GOT3 (cell line): ENCODE measurements around the gene FYN.

Experiments used
- DNase-seq: peaks from one replicate; lab custom pipeline; 2025; ENCODE audit warnings: mixed read lengths; lab: John Stamatoyannopoulos, UW

FYN gene

GRCh38 chr6:111806561-111807497 is 66.4 kb downstream of the FYN start:
- no peak for DNase-seq

DNA sequence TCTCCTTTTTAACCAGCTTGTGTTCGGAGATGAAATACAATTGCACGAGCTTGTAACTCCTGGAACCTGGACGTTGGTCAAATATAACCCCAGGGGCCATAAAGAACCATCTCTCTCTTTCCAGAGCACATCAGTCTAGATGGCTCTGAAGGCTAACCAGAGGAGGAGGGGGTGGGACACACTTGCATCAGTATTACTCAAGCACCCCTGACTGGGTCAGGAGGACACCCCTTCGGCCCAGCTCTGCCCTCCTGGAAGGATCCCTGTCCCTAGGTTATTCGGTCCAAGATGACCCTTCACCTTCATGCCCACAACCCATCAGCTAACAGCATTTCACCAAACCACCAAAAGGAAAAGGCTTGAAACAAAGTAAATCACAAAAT is 67.1 kb downstream of the FYN start:
- no peak for DNase-seq

- no peak for DNase-seq
These were observed 67.6 kb downstream of the FYN start for GRCh38 chr6:111805511-111806164.

DNA sequence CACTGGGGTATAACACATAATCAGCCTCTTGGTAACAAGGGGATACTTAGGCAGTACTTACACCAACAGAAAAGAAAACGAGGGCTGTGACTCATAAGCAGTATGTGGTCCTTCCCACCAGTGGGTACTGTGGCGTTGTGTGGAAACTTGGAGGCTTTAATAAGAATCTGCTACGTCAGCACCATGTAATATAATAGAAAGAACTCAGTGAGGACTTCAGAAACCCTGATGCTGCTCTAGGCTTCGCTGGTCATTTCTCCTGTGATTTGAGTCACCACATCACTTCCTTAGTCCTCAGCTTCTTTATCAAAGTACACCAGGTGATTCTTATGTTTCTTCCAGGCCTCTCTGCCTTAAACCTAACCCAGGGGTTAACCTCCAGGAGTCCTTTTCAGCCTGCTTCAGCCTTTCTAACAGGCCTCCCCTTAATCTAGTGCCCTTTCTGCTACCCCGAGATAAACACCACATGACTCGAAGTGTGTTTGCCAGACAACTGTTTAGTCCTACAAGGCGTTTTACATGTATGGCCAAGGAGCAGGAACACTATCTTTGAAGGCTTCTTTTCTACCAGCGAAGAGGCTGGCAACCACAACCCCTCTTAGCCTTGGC is 68.5 kb downstream of the FYN start:
- DNase-seq: no peak

- no peak for DNase-seq
These were observed 69.4 kb downstream of the FYN start for GRCh38 chr6:111803804-111804203.

GRCh38 chr6:111803371-111803770 is 69.9 kb downstream of the FYN start:
- no peak for DNase-seq

DNA sequence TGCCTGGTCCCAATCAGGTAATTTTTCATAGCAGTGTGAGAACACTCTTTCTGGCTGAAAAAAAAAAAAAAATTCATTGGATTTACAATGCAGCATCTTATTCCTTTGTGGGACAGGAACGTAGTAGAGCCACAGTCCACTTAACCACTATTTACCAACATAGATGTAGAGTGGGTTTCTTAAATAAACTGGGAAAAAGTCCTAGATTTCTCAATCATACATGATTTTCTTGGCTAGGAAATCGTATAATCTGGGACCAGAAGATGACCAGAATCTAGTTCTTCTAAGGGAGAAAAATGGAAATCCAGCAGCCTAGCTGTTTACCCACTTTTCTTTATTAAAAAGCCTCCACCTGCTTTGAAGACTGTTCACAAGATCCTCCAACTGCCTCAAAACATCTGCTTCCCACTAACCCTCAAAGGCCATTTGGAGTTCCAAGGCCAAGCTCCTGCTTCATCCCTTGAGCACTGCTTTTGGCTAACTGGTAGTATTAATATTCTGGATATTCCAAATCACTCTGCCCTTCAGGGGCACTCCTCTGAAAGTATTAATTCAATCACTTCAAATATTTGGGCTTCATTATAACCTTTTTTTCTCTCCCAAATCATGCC is 70.4 kb downstream of the FYN start:
- no peak for DNase-seq

- DNase-seq: no peak
These were observed 71.2 kb downstream of the FYN start for GRCh38 chr6:111802015-111802414.

GRCh38 chr6:111800821-111801220 is 72.4 kb downstream of the FYN start:
- no peak for DNase-seq

DNA sequence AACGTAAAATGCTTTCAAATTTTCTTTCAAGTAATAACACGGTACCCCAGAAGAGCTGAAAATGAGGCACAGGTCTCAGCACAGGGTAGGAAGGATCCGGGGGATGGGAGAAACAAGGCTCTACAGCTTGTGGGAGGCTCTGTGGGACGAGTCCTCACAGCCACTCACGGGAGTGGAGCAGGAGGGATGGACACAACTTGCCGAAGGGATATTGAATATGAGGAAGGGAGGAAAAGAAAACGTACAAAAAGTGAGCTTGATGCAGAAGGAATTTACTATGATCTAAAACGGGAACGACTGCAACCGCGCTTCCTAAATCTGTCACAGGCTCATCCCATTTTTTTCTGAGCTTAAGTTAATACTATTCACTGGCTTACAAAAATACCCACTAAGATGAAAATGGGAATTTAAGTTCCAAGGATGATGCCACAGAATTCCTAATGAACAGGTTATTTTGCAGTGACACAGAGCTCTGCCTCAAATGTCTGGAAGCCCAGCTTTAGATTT is 72.9 kb downstream of the FYN start:
- DNase-seq: no peak

DNA sequence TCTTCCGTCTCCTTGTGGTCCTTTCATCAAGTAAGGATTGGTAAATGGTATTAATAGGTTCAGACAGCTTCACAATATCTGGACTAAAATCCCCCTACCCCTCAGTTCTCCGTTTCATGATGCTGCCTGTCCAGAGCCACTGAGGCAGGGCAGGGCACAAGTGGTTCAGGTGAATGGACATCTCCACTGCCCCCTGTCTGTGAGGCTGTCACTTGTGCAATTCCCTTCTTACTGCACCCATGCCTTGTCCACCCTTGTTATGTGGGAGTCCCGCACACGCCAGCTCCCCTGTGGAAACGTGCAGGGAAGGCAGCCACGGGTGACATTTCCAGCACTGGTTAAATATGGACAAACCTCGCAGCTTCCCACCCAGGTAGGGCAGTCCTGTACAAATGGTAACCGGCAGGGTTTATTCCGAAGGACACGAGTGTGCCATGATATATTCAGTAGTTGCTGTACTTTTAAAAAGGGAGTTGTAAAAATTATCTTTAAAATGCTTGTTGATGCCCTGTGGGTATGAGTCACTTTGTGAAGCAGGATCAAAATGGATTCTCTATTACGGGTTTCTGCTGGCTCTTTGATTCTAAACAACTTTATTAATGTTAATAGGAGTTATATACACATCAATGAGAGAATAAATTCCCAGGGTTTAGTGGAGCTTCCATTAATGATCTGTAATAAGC is 73.5 kb downstream of the FYN start:
- DNase-seq: no peak

DNA sequence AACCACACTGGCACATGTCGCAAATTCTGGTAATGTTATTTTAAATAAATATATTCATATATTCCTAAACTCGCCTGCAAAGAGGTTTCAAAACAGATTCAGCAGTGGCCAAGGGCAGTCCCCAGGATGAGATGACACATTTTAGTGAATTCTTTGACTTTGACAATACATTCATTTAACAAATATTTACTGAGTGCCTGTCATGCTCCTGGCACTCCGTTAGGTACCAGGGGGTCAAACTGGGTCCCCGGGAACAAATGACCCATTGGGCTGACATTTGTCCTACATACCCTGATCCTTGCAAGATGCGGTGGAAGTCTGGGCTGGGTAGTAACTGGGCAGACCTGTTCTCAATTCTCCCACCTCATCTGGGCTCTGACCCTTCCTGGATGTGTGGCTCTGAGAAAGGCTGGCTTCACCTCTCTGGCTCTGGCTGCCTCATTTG is 74.9 kb downstream of the FYN start:
- no peak for DNase-seq

DNA sequence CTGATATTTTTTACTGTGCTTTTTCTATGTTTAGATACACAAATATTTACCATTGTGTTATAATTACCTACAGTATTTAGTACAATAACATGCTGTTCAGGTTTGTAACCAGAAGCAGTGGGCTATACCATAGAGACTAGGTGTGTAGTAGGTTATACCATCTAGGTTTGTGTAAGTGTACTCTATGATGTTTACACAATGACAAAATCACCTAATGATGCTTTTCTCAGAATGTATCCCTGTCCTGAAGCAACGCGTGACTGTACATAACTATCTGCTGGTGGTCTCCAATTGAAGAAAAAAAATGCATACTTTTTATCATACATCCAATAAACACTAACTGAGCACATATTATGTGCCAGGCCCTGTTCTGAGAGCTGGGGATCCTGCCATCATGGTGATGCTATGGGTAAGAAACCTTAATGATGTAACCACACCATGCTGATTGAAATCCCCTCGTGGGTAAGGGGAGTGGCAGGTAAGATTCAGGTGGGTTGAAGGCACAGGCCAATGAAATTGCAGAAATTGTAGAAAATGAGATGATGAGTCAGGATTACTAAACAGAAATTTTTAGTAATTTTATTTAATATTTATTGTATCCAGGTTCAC is 76.8 kb downstream of the FYN start:
- DNase-seq: no peak

DNA sequence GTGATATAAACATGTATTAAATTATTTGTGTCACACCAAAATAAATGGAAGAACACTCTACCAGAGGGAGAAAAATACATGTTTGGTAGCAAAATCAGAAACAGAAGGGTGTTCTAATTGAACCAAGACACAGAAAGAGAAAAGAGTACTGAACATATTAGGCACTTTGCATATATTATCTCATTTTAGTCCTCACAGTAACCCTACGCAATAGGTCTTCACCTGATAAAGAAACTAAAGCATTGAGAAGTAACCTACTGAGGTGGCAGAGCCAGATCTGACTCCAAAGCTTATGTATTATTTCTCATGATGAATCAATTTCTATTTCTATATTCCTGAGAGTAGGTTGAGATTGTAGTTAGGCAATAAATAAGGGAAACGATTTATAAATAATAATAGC is 77.7 kb downstream of the FYN start:
- DNase-seq: no peak

DNA sequence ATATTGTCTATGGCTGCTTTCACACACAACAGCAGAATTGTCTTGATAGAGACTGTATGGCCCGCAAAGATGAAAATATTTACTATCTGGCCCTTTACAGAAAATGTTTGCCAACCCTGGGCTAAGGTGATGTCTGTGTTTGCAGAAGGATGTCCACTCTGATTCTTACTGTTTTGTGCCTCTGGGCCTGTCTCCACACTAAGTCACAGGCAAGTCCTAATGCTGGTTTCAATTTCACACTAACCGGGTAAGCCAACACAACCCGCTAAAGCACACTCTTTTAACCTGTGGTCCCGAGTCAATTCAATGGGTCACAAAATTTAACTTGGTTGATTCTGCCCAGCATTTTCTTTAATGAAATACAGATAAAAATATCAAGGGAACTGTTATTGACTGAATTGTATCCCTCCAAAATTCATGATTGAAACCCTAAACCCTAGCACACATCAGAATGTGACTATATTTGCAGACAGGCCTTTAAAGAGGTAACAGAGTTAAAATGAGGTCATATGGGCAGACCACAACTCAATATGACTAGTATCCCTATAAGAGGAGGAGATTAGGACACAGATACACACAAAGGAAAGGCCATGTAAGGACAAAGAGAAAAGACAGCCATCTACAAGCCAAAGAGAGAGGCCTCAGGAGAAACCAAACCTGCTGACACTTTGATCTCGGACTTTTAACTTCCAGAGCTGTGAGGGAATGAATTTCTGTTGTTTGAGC is 78.4 kb downstream of the FYN start:
- DNase-seq: no peak

DNA sequence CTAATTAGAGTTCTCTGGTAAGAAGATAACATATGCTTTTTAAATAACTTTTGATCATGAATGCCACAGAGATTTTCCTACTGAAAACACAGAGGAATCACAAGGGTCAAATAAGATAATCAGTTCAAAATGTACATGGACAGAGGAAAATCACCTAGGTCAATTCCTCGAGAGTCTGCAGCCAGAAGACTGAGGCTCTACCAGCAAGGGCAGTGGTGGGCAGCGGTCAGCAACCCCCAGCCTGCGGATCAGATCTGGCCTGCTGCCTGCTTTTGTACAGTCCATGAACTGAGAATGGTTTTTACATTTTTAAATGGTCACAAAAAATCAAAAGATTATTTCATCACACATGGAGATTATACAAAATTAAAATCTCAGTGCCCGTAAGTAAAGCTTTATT is 79.0 kb downstream of the FYN start:
- DNase-seq: no peak

DNA sequence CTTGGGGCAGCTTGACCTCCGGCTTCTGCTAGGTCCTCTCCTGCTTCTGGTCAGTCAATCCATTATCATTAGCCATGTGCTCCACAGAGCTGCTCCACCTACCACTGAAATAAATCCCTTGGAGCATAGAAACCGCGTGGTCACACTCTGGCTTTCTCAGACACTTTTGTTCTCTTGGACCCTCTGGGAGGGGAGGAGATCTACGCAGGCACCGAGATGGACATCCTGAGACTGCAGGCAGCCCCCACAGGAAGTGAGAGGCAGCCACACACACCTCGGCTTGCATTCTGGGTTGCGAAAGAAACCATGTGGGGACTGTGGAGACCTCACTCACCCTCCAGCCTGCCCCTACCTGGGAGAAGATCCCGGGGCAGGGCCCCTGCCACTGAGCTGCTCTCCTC is 79.5 kb downstream of the FYN start:
- no peak for DNase-seq

- no peak for DNase-seq
These were observed 80.1 kb downstream of the FYN start for GRCh38 chr6:111792914-111793700.

DNA sequence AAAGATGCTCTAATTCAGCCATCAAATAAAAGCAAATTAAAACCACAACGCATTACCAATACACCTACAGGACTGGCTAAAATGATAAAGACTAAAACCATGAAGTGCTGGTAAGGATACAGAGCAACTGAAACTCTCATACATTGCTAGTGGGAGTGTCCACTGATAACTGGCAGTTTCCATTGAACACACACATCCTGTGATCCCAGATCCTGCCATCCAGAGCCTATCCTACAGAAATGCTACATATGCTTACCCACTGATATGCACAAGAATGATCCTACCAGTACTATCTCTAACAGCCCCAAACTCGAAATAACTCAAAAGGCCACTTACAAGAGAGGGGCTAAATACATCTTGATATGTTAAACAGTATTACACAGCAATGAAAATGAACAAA is 81.0 kb downstream of the FYN start:
- DNase-seq: no peak

DNA sequence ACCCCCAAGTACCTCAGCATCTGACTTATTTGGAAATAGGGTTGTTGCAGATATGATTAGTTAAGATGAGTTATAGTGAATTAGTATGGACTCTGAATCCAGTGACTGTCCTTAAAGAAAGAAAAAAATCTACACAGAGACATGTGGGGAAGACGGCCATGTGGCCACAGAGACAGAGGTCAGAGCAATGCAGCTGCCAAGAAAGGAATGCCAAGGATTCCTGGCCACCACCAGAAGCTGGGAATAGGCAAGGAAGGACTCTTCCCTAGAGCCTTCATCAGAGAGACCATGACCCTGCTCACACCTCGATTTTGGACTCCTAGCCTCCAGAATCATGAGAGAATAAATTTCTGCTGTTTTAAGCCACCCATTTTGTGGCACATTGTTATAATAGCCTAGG is 81.8 kb downstream of the FYN start:
- no peak for DNase-seq
